ENCODE data around the gene PRIM2.
"Not testable (repeated sequence)": the region's sequence is repeated elsewhere in the genome, so short reads cannot be mapped to it uniquely, and the experiment has no call there.

Gene PRIM2

DNA sequence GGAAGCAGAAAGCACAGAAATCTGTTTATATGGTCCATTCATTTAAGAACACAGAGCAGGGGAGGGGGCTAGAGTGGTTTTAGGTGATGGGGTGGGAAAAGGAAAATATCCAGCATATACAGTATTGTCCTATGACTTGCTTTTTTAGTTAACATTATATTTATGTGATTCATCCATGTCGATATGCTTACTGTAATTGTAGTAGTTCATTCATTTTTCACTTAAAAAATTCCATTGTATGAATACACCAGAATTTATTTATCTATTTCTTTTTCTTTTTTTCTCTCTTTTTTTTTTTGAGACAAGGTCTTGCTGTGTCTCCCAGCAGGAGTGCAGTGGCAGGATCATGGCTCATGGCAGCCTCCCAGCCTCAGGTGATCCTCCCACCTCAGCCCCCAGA lies 9.6 kb upstream of the PRIM2 start:
- DNase-seq (ENCODE audit: low read depth in 2 of 3, low spot score in 1 of 3) = no peak

DNA sequence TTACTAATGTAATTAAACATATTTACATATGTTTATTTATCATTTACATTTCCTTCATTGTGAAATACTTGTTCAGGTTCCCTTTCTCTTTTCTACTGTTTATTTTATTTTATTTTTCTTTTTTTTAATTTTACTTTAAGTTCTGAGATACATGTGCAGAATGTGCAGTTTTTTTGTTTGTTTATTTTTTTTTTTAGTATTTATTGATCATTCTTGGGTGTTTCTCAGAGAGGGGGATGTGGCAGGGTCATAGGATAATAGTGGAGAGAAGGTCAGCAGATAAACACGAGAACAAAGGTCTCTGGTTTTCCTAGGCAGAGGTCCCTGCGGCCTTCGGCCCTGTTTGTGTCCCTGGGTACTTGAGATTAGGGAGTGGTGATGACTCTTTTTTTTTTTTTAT lies 8.7 kb upstream of the PRIM2 start:
- DNase-seq (ENCODE audit: low read depth in 2 of 3, low spot score in 1 of 3) = not testable (repeated sequence)

DNA sequence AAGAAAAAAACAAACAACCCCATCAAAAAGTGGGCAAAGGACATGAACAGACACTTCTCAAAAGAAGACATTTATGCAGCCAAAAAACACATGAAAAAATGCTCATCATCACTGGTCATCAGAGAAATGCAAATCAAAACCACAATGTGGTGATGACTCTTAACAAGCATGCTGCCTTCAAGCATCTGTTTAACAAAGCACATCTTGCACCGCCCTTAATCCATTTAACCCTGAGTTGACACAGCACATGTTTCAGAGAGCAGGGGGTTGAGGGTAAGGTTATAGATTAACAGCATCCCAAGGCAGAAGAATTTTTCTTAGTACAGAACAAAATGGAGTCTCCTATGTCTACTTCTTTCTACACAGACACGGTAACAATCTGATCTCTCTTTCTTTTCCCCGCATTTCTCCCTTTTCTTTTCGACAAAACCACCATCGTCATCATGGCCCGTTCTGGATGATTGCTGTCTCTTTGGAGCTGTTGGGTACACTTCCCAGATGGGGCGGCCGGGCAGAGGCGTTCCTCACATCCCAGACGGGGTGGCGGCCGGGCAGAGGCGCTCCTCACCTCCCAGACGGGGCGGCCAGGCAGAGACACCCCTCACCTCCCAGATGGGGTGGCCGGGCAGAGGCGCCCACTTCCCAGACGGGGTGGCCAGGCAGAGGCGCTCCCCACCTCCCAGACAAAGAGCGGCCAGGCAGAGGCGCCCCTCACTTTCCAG lies 7.2 kb upstream of the PRIM2 start:
- DNase-seq (ENCODE audit: low read depth in 2 of 3, low spot score in 1 of 3) = not testable (repeated sequence)

DNA sequence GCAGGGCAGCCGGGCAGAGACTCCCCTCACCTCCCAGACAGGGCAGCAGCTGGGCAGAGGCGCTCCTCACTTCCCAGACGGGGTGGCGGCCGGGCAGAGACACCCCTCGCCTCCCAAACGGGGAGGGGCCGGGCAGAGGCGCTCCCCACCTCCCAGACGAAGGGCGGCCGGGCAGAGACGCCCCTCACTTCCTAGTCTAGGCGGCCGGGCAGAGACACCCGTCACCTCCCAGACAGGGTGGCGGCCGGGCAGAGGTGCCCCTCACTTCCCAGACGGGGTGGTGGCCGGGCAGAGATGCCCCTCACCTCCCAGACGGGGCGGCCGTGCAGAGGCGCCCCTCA lies 6.6 kb upstream of the PRIM2 start:
- DNase-seq (ENCODE audit: low read depth in 2 of 3, low spot score in 1 of 3) = no peak

DNA sequence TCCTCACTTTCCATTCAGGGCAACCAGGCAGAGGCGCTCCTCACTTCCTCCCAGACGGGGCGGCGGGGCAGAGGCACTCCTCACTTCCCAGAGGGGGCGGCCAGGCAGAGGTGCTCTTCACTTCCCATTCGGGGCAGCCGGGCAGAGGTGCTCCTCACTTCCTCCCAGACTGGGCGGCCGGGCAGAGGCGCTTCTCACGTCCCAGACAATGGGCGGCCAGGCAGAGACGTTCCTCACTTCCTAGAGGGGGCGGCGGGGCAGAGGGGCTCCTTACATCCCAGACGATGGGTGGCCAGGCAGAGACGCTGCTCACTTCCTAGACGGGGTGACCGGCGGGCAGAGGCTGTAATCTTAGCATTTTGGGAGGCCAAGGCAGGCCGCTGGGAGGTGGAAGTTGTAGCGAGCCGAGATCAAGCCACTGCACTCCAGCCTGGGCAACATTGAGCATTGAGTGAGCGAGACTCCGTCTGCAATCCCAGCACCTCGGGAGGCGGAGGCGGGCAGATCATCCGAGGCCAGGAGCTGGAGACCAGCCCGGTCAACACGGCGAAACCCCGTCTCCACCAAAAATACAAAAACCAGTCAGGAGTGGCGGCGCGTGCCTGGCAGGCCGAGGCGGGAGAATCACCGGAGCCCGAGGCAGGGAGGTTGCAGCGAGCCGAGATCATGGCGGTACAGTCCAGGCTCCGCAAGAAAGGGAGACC lies 6.0 kb upstream of the PRIM2 start:
- DNase-seq (ENCODE audit: low read depth in 2 of 3, low spot score in 1 of 3) = not testable (repeated sequence)

DNA sequence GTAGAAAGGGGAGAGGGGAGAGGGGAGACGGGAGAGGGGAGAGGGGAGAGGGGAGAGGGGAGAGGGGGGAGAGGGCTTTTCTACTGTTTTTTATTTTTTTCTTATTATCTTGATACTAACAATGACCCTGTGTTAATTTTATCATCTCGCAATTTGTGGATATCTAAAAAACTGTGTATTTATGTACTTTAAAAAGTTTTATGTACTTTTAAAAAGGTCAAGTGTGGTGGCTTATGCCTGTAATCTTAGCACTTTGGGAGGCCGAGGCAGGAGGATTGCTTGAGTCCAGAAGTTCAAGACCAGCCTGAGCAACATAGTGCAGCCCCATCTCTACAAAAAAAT lies 5.5 kb upstream of the PRIM2 start:
- no peak for DNase-seq (ENCODE audit: low read depth in 2 of 3, low spot score in 1 of 3)

DNA sequence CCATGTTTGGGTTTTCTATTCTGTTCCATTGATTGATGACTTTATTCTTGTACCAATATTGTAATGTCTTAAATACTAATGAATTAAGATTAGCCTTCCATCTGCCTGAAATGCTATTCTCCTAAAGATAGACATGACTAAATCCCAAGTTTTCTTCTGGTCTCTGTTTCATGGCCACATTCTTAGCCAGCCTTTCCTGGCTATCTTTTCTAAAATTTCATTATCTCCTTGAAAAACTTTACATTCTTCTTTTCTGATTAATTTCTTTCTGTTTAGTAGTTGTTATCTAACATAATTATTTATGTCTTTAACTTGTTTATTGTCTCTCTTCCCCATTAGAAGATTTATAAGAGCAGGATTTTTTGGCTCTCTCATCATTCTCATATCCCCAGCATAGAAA lies 4.4 kb upstream of the PRIM2 start:
- no peak for DNase-seq (ENCODE audit: low read depth in 2 of 3, low spot score in 1 of 3)

DNA sequence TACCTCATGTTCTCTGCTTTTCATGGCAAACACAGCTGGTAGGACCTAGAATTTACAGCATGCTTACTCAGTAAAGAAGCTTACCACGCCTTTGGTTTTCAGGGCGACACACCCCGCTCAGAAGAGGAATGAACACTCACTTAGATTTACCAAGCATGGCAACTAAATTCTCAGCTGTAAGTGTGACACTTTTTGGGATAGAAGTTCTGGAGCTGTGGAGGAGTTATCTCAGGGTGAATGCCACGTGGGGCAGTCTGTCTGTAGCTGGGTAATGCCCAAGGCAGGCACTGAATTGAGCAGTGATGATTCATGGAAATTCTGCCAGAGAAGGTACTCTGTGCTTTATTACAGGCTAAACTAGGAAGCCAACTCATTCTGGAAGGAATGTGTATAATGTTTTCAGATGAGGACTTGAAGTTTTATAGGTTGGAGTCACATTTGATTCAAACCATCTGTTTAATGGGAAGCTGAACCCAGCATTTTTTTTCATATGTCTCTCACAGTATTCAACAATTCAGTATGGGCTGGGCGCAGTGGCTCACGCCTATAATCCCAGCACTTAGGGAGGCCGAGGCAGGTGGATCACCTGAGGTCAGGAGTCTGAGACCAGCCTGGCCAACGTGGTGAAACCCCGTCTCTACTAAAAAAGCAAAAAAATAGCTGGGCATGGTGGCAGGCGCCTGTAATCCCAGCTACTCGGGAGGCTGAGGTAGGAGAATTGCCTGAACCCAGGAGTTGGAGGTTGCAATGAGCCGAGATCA lies 3.5 kb upstream of the PRIM2 start:
- no peak for DNase-seq (ENCODE audit: low read depth in 2 of 3, low spot score in 1 of 3)

DNA sequence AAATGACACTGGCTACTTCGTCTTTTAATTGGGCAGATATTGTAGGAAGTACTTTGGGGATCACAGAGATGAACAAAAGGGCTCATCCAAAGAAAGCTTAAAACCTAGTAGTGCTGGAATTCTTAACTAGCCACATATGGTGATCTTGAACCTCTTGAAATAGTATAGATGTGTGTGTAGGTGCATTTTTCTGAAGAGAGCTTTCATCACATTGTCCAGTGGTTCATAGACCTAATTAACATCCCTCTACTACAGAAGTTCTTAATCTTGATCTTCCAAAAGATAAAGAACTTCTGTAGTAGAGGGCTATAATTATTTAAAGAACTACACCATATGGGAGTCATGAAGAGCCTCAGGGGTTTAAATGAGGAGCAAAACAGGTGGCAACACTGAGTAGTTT lies 2.3 kb upstream of the PRIM2 start:
- DNase-seq (ENCODE audit: low read depth in 2 of 3, low spot score in 1 of 3) = no peak

DNA sequence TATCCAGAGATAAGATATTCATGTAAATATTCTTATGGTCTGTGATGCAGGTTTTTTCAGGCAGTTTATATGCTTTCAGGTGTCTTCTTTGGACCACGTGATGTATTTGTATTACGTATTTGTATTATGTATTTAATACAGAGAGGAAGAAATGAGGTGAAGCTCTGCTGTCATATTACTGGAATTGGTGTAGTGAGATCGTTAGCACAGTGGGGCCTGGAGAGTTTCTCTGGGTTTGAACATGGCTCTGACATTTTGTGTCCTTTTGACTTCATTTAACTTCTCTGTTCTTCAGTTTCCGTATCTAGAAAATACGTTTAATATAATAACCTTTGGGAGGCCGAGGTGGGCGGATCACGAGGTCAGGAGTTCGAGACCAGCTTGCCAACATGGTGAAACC lies 1.6 kb upstream of the PRIM2 start:
- no peak for DNase-seq (ENCODE audit: low read depth in 2 of 3, low spot score in 1 of 3)

DNA sequence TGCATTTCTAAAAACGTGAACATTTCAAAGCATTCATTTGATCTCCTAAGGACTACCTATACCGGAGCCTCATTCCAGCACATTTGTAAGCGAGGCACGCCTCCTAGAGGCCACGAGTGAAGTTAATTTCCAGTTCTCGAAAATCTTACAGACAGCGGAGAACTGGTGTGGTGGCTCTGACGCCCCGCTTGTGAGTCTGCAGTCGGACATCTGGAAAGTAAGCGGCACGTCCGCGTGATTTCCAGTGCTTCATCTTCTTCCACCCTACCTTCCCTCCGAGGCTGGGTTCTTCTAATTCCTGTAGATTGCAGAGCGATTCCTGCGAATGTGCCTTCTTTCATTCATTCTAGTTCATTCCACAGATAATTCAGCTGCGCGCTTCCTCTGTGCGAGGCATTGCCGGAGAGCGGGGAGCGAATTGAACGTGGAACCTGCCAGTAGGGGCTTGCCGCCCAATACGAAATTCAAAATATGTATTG lies 810 bp upstream of the PRIM2 start:
- DNase-seq (ENCODE audit: low read depth in 2 of 3, low spot score in 1 of 3) = peak; percentile 70 to 73 (median 71)

DNA sequence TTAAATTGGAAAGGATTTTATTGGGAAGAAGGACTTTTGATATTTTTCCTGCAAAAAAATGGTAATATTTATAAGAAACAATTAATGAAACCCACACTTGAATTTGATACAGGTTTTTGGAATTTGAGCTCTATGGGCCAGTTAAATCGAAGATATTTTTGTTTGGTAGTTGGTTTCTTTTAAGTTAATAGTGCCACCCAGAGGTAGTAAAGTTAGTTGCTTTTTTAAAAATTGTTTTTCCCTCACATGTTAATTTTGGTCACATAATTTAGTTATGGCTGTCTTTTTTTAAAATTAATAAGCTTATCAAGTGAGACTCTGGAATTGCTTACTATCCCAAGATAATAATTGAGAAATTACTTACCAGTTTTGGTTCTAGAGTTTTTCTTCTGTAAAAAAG lies 7.1 kb downstream of the PRIM2 start:
- no peak for DNase-seq (ENCODE audit: low read depth in 2 of 3, low spot score in 1 of 3)

DNA sequence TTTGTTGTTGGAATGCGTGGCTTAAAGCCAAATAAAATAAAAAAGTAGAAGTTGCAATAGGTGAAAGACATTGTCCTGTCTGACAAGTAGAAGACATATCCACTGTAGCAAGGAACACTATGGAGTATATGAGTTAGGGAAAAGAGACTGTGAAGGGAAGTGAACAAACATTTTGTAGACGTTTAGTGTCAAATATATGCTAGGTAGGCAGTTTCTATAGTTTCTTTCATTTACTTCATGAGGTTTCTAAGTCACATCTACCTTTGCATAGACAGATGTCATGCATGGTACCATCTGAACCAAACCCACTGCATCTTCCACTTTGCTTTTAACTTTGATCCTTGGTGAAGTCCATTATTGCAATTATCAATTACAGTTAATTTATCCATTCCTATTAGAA lies 9.9 kb downstream of the PRIM2 start:
- no peak for DNase-seq (ENCODE audit: low read depth in 2 of 3, low spot score in 1 of 3)

DNA sequence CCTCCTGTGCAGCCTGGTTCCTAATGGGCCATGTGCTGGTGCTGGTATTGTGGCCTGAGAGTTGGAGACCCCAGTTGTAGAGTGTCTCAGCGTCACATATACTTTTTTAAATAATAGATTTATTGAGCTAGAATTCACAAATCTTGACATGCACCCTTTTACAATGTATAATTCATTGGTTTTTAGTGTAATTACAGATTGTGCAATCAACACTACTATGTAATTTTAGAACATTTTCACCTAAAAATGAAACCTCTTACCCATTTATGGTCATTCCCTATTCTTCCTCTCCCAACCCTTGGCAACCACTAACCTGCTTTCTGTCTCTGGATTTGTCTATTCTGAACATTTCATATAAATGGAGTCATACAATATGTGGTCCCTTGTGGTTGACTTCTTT lies 10.6 kb downstream of the PRIM2 start:
- DNase-seq (ENCODE audit: low read depth in 2 of 3, low spot score in 1 of 3) = no peak

DNA sequence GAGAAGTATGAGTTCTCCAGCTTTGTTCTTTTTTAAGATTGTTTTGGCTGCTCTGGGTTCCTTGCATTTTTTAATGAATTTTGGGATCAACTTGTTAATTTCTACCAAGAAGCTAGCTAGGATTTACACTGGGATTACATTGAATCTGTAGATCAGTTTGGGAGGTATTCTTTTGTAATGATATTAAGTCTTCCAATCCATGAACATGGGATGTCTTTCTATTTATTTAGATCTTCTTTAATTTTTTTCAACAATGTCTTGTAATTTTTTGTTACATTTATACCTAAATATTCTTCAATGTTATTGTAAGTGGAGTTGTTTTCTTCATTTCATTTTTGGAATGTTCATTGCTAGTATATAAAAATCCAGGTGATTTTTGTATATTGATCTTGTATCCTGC lies 12.5 kb downstream of the PRIM2 start:
- DNase-seq (ENCODE audit: low read depth in 2 of 3, low spot score in 1 of 3) = no peak

DNA sequence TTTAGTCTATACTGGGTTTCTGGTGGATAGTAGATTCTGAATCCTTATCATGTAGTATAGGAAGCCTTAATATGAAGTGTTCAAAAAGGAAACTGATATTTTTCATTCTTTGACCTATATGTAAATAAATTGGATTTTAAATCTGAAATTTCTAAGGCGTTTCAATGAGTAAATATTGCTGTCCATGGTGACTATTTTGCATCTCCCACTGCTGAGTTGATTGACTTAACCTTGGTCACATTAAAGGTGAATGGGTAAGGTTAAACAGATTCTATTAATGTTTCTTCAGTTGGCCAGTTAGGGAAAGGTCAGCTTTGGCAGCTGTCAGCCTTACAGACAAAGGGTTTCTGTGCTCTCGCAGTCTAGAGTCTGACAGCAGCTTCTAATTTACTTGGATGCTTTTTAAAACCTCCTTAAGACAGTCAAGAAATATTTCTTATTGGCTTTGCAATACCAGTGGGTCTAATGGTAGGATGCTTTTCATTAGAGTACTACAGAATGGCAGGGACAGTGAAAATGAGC lies 24.8 kb downstream of the PRIM2 start:
- DNase-seq (ENCODE audit: low read depth in 2 of 3, low spot score in 1 of 3) = no peak

DNA sequence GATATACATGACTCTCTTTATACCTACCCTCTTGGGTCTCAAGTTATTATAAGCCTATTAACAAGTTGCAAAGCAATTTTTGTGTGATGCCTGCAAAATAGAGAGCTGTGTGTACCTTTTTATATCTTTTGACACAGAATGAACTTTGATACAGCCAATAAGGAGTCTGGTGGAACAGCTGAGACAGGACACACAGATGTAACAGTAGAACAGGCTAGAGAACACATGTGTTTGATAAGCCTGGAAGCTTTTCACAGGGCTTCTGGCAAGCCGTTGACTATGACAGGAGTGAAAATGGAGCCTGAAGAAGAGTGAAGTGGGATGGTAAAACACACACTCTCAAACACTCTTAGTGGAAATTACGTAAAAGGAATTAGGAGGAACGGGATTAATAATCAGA lies 25.9 kb downstream of the PRIM2 start:
- not testable (repeated sequence) for DNase-seq (ENCODE audit: low read depth in 2 of 3, low spot score in 1 of 3)

DNA sequence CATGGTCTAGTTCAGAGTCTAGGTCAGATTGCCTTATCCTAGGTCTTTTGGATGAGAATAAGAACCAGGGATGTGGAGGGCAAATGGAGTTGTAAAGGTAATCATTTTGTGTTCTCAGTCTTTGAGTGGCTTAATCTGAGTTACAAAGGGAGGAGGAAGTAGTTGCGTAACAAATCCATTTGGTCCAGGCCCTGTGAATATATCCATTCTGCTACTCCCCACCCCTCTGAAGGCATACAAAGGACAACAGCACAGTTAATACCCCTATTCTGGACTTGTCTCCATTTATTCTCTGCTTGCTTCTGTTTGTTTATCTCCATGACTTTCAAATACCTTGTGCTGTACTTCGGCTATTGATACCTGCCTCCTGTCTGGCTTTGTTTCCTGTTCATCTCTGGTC lies 29.3 kb downstream of the PRIM2 start:
- DNase-seq (ENCODE audit: low read depth in 2 of 3, low spot score in 1 of 3) = not testable (repeated sequence)

DNA sequence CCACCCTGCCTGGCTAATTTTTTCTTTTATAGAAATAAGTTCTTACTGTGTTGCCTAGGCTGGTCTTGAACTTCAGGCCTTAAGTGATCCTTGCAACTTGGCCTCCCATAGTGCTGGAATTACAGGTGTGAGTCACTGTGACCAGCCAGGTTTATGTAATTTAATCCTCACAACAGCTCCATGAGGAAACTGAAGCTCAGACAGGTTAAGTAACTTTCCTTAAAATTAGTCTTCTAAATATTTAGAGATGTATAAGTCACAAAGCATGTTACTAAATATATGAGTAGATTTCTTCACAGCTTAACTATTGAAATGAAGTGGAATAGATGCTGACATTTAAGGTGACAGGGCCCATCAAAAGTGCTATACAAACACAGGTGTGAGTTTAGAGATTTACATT lies 30.2 kb downstream of the PRIM2 start:
- DNase-seq (ENCODE audit: low read depth in 2 of 3, low spot score in 1 of 3) = not testable (repeated sequence)

DNA sequence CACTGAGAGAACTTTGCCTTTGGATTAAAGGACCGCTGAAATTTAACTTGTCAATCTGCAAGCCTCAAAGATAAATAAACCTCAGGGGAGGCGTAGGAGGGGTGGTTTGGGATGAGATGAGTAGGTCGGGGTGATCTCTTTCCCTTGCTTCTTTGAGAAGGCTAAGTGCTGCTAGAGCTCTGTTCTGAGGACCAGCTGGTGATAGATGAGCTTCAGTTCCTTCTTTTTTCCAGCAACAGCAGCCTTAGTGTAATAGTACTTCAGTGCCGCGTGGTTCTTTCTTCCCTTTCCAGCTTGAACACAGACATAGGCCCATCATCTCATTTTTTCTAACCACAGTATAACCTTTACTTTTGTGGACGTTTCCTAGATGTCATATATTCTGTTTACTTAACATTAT lies 33.0 kb downstream of the PRIM2 start:
- DNase-seq (ENCODE audit: low read depth in 2 of 3, low spot score in 1 of 3) = not testable (repeated sequence)

DNA sequence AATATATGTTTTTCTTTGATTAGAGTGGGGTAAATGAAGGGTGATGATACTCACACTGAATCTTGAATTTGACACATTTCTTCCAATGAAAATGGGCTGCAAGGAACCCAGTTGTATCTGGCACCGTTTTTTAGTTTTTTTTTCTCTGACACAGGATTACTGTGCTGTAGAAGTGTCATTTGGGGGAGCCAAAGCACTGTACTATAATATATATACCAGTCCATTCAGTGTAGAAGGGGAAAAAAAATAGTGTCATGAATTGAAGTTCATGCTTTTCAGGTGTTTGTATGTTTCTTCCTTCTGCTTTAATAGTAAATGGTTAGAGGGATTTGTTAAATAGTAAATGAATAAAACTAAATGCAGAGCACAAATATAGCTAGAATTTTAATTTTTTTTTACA lies 35.2 kb downstream of the PRIM2 start:
- DNase-seq (ENCODE audit: low read depth in 2 of 3, low spot score in 1 of 3) = not testable (repeated sequence)

DNA sequence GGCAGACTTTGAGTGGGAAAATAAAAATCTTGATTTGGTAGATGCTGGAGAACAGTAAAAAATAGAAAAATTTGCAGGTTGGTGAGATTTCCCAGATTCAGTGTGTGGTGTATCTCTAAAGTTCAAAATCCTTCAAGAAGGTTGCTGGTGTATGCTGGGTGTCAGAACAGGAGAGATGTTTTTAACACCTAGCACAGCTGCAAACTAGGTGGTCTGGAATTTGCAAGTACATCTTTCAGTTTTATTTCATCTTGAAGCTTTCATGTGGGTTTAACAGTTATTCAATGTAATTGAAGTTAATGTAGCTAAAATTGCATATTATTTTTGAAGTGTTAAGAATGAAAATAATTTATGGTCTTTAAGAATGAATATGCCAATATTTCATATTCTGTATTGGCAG lies 40.9 kb downstream of the PRIM2 start:
- not testable (repeated sequence) for DNase-seq (ENCODE audit: low read depth in 2 of 3, low spot score in 1 of 3)
